A673 (cell line): ENCODE results near the gene CEP170B. TPM values are rescaled to one million over a fixed set of nuclear protein-coding genes. Genes with fewer than 3 reads are reported as not detected.

Experiments used
- BruUV-seq: library from RNA; stranded (reverse); fragments of 400-500 nt; replicated peaks from 2 replicates; lab custom pipeline; 2021; lab: Mats Ljungman, UMichigan
- CTCF ChIA-PET: fragments of 300-600 bp; sonication (Branson Sonifier 250); formaldehyde crosslinking; loops from one replicate; lab custom pipeline; 2022; ENCODE audit warnings: antibody characterized with exemption; lab: Charles Lee
- POLR2A ChIA-PET: fragments of 300-600 bp; sonication (Branson Sonifier 250); formaldehyde crosslinking; loops from one replicate; lab custom pipeline; 2022; ENCODE audit warnings: antibody characterized with exemption; ENCODE audit not compliant: low non-redundant PET; lab: Charles Lee
- DNase-seq: peaks from one replicate; pipeline ENCODE4 v3.0.0-alpha.2; 2015; ENCODE audit warnings: low spot score
- H3K27ac ChIP-seq: fragments of 200-600 bp; sonication (generic); 2 replicates; pipeline ENCODE4 v1.5.1; 2016; ENCODE audit warnings: mixed run types, low read depth, mild to moderate bottlenecking, mixed read lengths, antibody characterized with exemption, low read length; ENCODE audit not compliant: poor library complexity, severe bottlenecking
- H3K27me3 ChIP-seq: fragments of 200-600 bp; sonication (generic); replicated peaks from 2 replicates; pipeline ENCODE4 v1.6.1; 2017; ENCODE audit warnings: mixed run types, low read depth, mild to moderate bottlenecking, mixed read lengths, antibody characterized with exemption, low read length; ENCODE audit not compliant: insufficient read depth, poor library complexity
- H3K36me3 ChIP-seq: fragments of 200-600 bp; sonication (generic); 2 replicates; pipeline ENCODE4 v1.6.1; 2016; ENCODE audit warnings: mixed run types, mild to moderate bottlenecking, mixed read lengths, antibody characterized with exemption, low read length; ENCODE audit not compliant: insufficient read depth, poor library complexity, severe bottlenecking
- H3K4me1 ChIP-seq: fragments of 200-600 bp; sonication (generic); 2 replicates; pipeline ENCODE4 v1.6.1; 2017; ENCODE audit warnings: mixed run types, mild to moderate bottlenecking, mixed read lengths, antibody characterized with exemption, low read length; ENCODE audit not compliant: insufficient read depth, poor library complexity, severe bottlenecking
- H3K4me3 ChIP-seq: fragments of 200-600 bp; sonication (generic); 2 replicates; pipeline ENCODE4 v1.5.1; 2016; ENCODE audit warnings: low read depth, mixed run types, mild to moderate bottlenecking, mixed read lengths, low read length; ENCODE audit not compliant: poor library complexity, severe bottlenecking
- H3K9me3 ChIP-seq: fragments of 200-600 bp; sonication (generic); 2 replicates; pipeline ENCODE4 v1.6.1; 2016; ENCODE audit warnings: mixed run types, low read depth, mild to moderate bottlenecking, mixed read lengths, antibody characterized with exemption, low read length; ENCODE audit not compliant: poor library complexity, severe bottlenecking
- CTCF ChIP-seq: fragments of 300-800, 200-600 bp; sonication (generic); conservative IDR thresholded peaks from 2 replicates; pipeline ENCODE4 v1.5.1; 2017; ENCODE audit warnings: low read depth, mild to moderate bottlenecking, antibody characterized with exemption, low read length, moderate library complexity, mixed read lengths
- EZH2 ChIP-seq: fragments of 200-600 bp; sonication (generic); IDR thresholded peaks from 2 replicates; pipeline ENCODE4 v1.6.1; 2017; ENCODE audit warnings: borderline replicate concordance, low read depth, mild to moderate bottlenecking, mixed read lengths, antibody characterized with exemption, low read length; ENCODE audit not compliant: poor library complexity, severe bottlenecking
- intact Hi-C: fragments of 100-400 bp; cut with micrococcal nuclease; formaldehyde crosslinking; loops from one replicate; pipeline ENCODE4 v1.10.0; 2022; ENCODE audit not compliant: unreplicated experiment
- total RNA-seq: library from RNA; stranded (reverse); gene quantifications from 2 replicates; pipeline ENCODE4 v1.2.3, GENCODE V29; 2021

CEP170B gene
- total RNA-seq, 1 experiment from 2014 or later, result 20.8 TPM

- POLR2A ChIA-PET, result no interaction called here
- TF ChIP-seq CTCF (no peak), EZH2 (no peak)
- DNase-seq, result no peak
- H3K36me3 ChIP-seq, result no peaks in the 10 kb centered on the region
- intact Hi-C loops, result no loop called here
- no peak overlapping the region for H3K27ac ChIP-seq
- H3K27me3 ChIP-seq, result no peaks in the 10 kb centered on the region
- H3K9me3 ChIP-seq, result no peaks in the 10 kb centered on the region
- H3K4me3 ChIP-seq, result no peak overlapping the region
- no TSS peak for BruUV-seq
- H3K4me1 ChIP-seq, result peaks cover 5% of the 10 kb centered on the region
- CTCF ChIA-PET, result no interaction called here
These were observed 43.7 kb upstream of the CEP170B start for GRCh38 chr14:104821229-104821945.

GRCh38 chr14:104821971-104822608 lies 43.0 kb upstream of the CEP170B start:
- TF ChIP-seq CTCF (no peak), EZH2 (no peak)
- H3K27me3 ChIP-seq, result no peaks in the 10 kb centered on the region
- no peak overlapping the region for H3K4me3 ChIP-seq
- ChIA-PET CTCF (no interaction called here), POLR2A (no interaction called here)
- H3K36me3 ChIP-seq, result no peaks in the 10 kb centered on the region
- peaks cover 2% of the 10 kb centered on the region for H3K4me1 ChIP-seq
- BruUV-seq, result no TSS peak
- H3K9me3 ChIP-seq, result no peaks in the 10 kb centered on the region
- DNase-seq, result no peak
- intact Hi-C loops, result no loop called here
- no peak overlapping the region for H3K27ac ChIP-seq

GRCh38 chr14:104822821-104823615 lies 42.0 kb upstream of the CEP170B start:
- Histone ChIP-seq H3K9me3 (no peaks in the 10 kb centered on the region), H3K27me3 (no peaks in the 10 kb centered on the region), H3K27ac (no peak overlapping the region), H3K4me1 (peaks cover 7% of the 10 kb centered on the region), H3K4me3 (no peak overlapping the region), H3K36me3 (no peaks in the 10 kb centered on the region)
- ChIA-PET POLR2A (no interaction called here), CTCF (no interaction called here)
- no peak for TF ChIP-seq EZH2
- no peak for TF ChIP-seq CTCF
- BruUV-seq, result no TSS peak
- no peak for DNase-seq
- intact Hi-C loops, result no loop called here
